ENCODE measurements around the gene GRM4.
"Not testable (repeated sequence)": the region's sequence is repeated elsewhere in the genome, so short reads cannot be mapped to it uniquely, and the experiment has no call there.

The GRM4 gene

DNA sequence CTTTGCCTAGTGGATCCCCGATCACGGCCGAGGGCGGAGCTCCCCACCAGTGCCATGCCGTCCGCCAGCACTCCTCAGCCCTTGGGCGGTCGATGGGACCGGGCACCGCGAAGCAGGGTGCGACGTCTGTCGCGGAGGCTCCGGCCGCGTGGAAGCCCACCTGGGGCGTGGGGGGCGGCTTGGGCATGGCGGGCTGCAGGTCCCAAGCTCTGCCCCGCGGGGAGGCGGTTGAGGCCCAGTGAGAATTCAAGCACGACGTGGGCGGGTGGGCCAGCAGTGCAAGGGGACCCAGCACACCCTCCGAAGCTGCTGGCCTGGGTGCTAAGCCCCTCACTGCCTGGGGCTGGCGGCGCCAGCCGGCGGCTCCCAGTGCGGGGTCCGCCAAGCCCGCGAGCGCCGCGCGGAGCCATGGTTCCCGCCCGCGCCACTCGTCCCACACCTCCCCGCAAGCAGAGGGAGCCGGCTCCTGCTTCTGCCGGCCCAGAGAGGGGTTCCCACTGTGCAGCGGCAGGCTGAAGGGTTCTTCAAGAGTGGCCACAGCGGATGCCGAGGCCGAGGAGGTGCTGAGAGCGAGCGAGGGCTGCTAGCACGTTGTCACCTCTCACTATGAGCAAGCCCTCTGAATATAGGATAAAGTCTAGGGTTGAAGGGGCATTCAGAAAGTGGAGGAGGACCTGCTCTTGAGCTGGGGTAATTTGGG lies 128.6 kb downstream of the GRM4 start:
- TF ChIP-seq MYC (IDR thresholded peaks at IDR 0.05; ENCODE audit: low read depth, low read length) (no peak), POLR2A (IDR thresholded peaks at IDR 0.05; ENCODE audit: extremely low read depth, insufficient read length) (no peak)
- TF ChIP-seq, protein P1, sequence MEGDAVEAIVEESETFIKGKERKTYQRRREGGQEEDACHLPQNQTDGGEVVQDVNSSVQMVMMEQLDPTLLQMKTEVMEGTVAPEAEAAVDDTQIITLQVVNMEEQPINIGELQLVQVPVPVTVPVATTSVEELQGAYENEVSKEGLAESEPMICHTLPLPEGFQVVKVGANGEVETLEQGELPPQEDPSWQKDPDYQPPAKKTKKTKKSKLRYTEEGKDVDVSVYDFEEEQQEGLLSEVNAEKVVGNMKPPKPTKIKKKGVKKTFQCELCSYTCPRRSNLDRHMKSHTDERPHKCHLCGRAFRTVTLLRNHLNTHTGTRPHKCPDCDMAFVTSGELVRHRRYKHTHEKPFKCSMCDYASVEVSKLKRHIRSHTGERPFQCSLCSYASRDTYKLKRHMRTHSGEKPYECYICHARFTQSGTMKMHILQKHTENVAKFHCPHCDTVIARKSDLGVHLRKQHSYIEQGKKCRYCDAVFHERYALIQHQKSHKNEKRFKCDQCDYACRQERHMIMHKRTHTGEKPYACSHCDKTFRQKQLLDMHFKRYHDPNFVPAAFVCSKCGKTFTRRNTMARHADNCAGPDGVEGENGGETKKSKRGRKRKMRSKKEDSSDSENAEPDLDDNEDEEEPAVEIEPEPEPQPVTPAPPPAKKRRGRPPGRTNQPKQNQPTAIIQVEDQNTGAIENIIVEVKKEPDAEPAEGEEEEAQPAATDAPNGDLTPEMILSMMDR (IDR thresholded peaks at IDR 0.05; ENCODE audit: low read depth, low read length): no peak
- TF ChIP-seq, protein P2, sequence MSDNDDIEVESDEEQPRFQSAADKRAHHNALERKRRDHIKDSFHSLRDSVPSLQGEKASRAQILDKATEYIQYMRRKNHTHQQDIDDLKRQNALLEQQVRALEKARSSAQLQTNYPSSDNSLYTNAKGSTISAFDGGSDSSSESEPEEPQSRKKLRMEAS (IDR thresholded peaks at IDR 0.05; ENCODE audit: low read depth, low read length): no peak
- no peak overlapping the region for H3K4me3 ChIP-seq (ENCODE audit: low read depth, low read length)
- DNase-seq (ENCODE audit: low read depth): no peak

DNA sequence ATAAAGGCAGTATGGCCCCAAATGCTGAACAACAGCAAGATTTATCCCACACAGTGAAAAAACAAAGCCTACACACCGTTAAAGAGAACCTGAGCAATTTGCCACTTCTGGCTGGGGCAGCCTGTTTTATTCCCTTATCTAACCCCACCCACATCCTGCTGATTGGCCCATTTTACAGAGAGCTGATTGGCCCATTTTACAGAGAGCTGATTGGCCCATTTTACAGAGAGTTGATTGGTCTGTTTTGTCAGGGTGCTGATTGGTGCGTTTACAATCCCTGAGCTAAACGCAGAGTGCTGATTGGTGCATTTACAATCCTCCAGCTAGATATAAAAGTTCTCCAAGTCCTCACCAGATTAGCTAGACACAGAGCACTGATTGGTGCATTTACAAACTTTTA lies 129.3 kb downstream of the GRM4 start:
- not testable (repeated sequence) for DNase-seq (ENCODE audit: low read depth); H3K4me3 ChIP-seq (ENCODE audit: low read depth, low read length)

DNA sequence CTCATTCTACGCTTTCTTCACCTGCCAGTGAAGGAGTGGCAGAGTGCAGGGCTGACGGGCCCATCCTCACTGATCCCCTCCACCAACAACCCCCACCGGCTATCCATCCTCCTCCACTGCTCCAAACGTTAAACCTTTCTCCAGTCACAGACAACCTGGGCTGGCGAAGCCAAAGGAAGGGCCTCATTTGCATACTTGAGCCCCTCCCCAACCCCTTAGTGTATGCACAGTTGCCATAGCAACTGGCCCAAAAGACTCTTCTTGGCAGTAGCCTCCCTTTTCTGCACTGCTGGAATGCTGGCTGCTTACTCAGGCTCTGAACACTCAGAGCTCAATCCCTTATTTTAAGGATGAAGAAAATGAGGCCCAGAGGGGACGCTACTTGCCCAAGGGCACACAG lies 130.3 kb downstream of the GRM4 start:
- H3K4me3 ChIP-seq (ENCODE audit: low read depth, low read length): no peak overlapping the region
- TF ChIP-seq MYC (IDR thresholded peaks at IDR 0.05; ENCODE audit: low read depth, low read length): no peak
- TF ChIP-seq, protein P2 (IDR thresholded peaks at IDR 0.05; ENCODE audit: low read depth, low read length): no peak
- TF ChIP-seq, protein P1 (IDR thresholded peaks at IDR 0.05; ENCODE audit: low read depth, low read length): no peak
- TF ChIP-seq POLR2A (IDR thresholded peaks at IDR 0.05; ENCODE audit: extremely low read depth, insufficient read length): no peak
- DNase-seq (ENCODE audit: low read depth): no peak

DNA sequence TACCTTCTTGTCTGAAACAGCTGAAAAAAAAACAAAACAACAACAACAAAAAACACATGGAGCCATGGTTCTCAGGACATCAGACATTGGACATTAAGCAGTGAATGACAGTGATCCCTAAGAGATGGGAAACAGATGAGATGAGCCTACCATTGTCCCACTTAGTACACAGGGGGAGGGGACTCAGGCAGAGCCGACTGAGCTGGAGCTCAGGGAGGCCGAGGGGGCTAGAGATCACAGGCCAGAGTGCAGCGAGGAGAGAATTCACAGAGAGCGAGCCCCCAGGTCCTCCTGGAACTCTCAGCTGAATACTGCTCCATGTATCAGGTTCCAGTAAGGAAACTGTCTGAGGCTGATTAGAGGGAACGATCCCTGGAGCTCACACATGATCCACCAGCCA lies 134.6 kb downstream of the GRM4 start:
- no peak overlapping the region for H3K4me3 ChIP-seq (ENCODE audit: low read depth, low read length)
- no peak for DNase-seq (ENCODE audit: low read depth)
- TF ChIP-seq MYC (IDR thresholded peaks at IDR 0.05; ENCODE audit: low read depth, low read length) (no peak), POLR2A (IDR thresholded peaks at IDR 0.05; ENCODE audit: extremely low read depth, insufficient read length) (no peak)
- TF ChIP-seq, protein P2 (IDR thresholded peaks at IDR 0.05; ENCODE audit: low read depth, low read length): no peak
- TF ChIP-seq, protein P1 (IDR thresholded peaks at IDR 0.05; ENCODE audit: low read depth, low read length): no peak

DNA sequence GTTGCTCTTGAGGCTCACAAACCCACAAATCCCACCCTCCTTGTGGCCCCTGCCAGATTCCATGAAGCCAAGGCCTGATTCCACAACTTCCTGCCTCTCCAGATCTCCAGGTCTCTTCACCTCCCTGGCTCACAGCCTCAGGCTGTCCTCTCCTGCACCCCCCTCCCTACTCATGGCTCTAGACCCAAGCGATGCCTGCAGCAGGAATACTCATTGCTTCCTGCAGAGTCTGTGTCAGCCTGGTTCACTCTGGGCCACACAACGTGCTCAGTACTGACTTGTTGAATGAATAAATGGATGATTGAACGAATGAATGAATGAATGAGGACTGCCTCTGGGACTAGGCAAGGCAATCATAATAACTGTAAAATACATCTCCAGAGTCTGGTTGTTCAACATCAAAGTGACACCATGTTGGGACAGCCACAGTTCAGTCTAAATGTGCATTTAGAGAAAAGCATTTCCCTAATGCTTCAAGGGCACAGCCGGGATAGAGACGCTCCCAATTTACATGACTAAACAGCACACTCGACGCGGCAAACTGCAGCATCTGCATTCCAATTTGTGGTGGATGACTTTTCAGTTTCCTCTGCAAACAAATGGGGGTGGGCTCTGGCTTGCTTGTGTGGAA lies 139.9 kb downstream of the GRM4 start:
- H3K4me3 ChIP-seq (ENCODE audit: low read depth, low read length): no peak overlapping the region
- no peak for DNase-seq (ENCODE audit: low read depth)
- TF ChIP-seq MYC (IDR thresholded peaks at IDR 0.05; ENCODE audit: low read depth, low read length) (no peak), POLR2A (IDR thresholded peaks at IDR 0.05; ENCODE audit: extremely low read depth, insufficient read length) (no peak)
- TF ChIP-seq, protein P1 (IDR thresholded peaks at IDR 0.05; ENCODE audit: low read depth, low read length): no peak
- TF ChIP-seq, protein P2 (IDR thresholded peaks at IDR 0.05; ENCODE audit: low read depth, low read length): no peak

DNA sequence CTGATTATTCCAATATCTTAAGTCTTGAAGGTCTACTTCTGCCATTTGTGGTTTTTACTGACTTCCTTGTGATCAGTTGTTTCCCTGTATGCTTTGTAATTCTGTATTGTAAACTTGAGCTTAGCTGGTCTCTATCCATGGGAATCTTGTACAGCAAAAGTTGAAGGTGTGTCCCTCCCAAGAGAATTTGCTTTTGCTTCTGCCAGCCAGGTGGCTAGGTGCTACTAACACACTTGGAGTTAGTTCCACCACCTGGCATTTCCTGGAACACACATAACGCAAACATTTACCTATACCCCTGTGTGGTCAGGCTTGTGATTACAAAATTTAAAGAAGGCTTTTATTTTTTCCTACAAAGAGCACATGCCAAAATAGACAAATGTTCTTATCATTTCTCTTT lies 141.2 kb downstream of the GRM4 start:
- DNase-seq (ENCODE audit: low read depth): no peak
- no peak for TF ChIP-seq MYC (IDR thresholded peaks at IDR 0.05; ENCODE audit: low read depth, low read length)
- no peak for TF ChIP-seq POLR2A (IDR thresholded peaks at IDR 0.05; ENCODE audit: extremely low read depth, insufficient read length)
- TF ChIP-seq, protein P2 (IDR thresholded peaks at IDR 0.05; ENCODE audit: low read depth, low read length): no peak
- TF ChIP-seq, protein P1 (IDR thresholded peaks at IDR 0.05; ENCODE audit: low read depth, low read length): no peak
- H3K4me3 ChIP-seq (ENCODE audit: low read depth, low read length): no peak overlapping the region

Measured in NB4 (cell line).